Smooth muscle cell (in vitro differentiated cells): ENCODE measurements around the gene IFRD1. TPM values are rescaled to one million over a fixed set of nuclear protein-coding genes. Genes with fewer than 3 reads are reported as not detected.

Experiments
- DNase-seq: peaks from one replicate; lab custom pipeline; 2025; ENCODE audit not compliant: unreplicated experiment; lab: John Stamatoyannopoulos, UW
- H2AFZ ChIP-seq: fragments of 200-600 bp; sonication (generic); 2 replicates; pipeline ENCODE4 v1.6.0; 2016; ENCODE audit warnings: antibody characterized with exemption, low read depth, mild to moderate bottlenecking
- H3F3A ChIP-seq: fragments of 200-600 bp; sonication (generic); 2 replicates; pipeline ENCODE4 v1.6.0; 2017; ENCODE audit warnings: antibody characterized with exemption, low read depth
- H3K27ac ChIP-seq: fragments of 200-600 bp; sonication (generic); 2 replicates; pipeline ENCODE4 v1.5.1; 2016; ENCODE audit warnings: low read depth, mild to moderate bottlenecking
- H3K27me3 ChIP-seq: fragments of 200-600 bp; sonication (generic); 2 replicates; pipeline ENCODE4 v1.6.1; 2016; ENCODE audit warnings: low read depth, mild to moderate bottlenecking
- H3K36me3 ChIP-seq: fragments of 200-600 bp; sonication (generic); 2 replicates; pipeline ENCODE4 v1.5.1; 2016; ENCODE audit warnings: low read depth
- H3K4me1 ChIP-seq: fragments of 200-600 bp; sonication (generic); 2 replicates; pipeline ENCODE4 v1.5.1; 2016; ENCODE audit warnings: low read depth
- H3K4me2 ChIP-seq: fragments of 200-600 bp; sonication (generic); 2 replicates; pipeline ENCODE4 v1.6.0; 2016; ENCODE audit warnings: mild to moderate bottlenecking
- H3K4me3 ChIP-seq: fragments of 200-600 bp; sonication (generic); 2 replicates; pipeline ENCODE4 v1.5.1; 2016; ENCODE audit warnings: mild to moderate bottlenecking
- H3K79me2 ChIP-seq: fragments of 200-600 bp; sonication (generic); 2 replicates; pipeline ENCODE4 v1.6.0; 2016; ENCODE audit warnings: low read depth, mild to moderate bottlenecking
- H3K9ac ChIP-seq: fragments of 200-600 bp; sonication (generic); 2 replicates; pipeline ENCODE4 v1.6.0; 2016; ENCODE audit warnings: low read depth
- H3K9me3 ChIP-seq: fragments of 200-600 bp; sonication (generic); replicated peaks from 2 replicates; pipeline ENCODE4 v1.5.1; 2016; ENCODE audit warnings: low read depth
- H4K20me1 ChIP-seq: fragments of 200-600 bp; sonication (generic); 2 replicates; pipeline ENCODE4 v1.6.0; 2016; ENCODE audit warnings: low read depth
- WGBS: methylation state at CpG from one replicate; pipeline ENCODE4 v1.1.7; 2016; ENCODE audit warnings: low lambda C conversion rate; 5-methylcytosine and 5-hydroxymethylcytosine counted together
- polyA plus RNA-seq: library from polyadenylated mRNA; unstranded; fragments of >200 nt; fragmentation: Nextera tagmentation; extraction: Ambion mirVana; gene quantifications from 2 replicates; pipeline ENCODE4 v1.2.1, GENCODE V29; 2016
- small RNA-seq: library from RNA; depleted of rRNA; stranded (forward); fragments of <200 nt; gene quantifications from one replicate; pipeline ENCODE3, GENCODE V24; 2014
- total RNA-seq: library from RNA; depleted of rRNA; stranded (reverse); fragments of >200 nt; gene quantifications from 2 replicates; pipeline ENCODE4 v1.2.3, GENCODE V29; 2014
- TF ChIP-seq, protein P1 (sequence below): fragments of 200-600 bp; sonication (generic); IDR thresholded peaks from 2 replicates; pipeline ENCODE4 v1.5.1; 2017; ENCODE audit warnings: borderline replicate concordance, mild to moderate bottlenecking, antibody characterized with exemption; ENCODE audit not compliant: insufficient read depth, poor library complexity, severe bottlenecking

The IFRD1 gene
- total and polyA plus RNA-seq, 2 experiments from 2014 or later, result 70.5 to 150 TPM

DNA sequence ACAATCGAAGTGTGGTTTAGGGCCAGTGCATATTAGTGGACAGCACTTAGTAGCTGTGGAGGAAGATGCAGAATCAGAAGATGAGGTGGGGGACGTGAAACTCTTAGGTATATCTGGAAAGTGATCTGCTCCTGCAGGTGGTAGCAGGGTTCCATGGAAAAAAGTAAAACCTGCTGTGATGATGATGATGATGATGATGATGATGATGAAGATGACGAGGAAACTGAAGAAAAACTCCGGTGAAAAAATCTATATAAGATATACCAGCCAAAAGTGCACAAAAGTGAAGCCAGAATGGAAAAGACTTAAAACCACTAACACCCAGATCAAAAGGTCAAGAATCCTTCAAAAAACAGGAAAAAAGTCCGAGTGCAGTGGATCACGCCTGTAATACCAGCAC, 70.5 kb downstream of the IFRD1 start:
- no peak overlapping the region for H3K4me3 ChIP-seq
- H3K4me1 ChIP-seq, result no peaks in the 10 kb centered on the region
- H3K9ac ChIP-seq, result no peak overlapping the region
- H3K4me2 ChIP-seq, result no peak overlapping the region
- H4K20me1 ChIP-seq, result no peaks in the 10 kb centered on the region
- 74% methylated on average over 6 of the region's 6 CpGs for WGBS
- H3F3A ChIP-seq, result no peaks in the 10 kb centered on the region
- no peak overlapping the region for H3K27ac ChIP-seq
- no peak for DNase-seq
- no peaks in the 10 kb centered on the region for H3K79me2 ChIP-seq
- H3K36me3 ChIP-seq, result no peaks in the 10 kb centered on the region
- H3K9me3 ChIP-seq, result no peaks in the 10 kb centered on the region
- H2AFZ ChIP-seq, result no peak overlapping the region
- TF ChIP-seq, protein P1, sequence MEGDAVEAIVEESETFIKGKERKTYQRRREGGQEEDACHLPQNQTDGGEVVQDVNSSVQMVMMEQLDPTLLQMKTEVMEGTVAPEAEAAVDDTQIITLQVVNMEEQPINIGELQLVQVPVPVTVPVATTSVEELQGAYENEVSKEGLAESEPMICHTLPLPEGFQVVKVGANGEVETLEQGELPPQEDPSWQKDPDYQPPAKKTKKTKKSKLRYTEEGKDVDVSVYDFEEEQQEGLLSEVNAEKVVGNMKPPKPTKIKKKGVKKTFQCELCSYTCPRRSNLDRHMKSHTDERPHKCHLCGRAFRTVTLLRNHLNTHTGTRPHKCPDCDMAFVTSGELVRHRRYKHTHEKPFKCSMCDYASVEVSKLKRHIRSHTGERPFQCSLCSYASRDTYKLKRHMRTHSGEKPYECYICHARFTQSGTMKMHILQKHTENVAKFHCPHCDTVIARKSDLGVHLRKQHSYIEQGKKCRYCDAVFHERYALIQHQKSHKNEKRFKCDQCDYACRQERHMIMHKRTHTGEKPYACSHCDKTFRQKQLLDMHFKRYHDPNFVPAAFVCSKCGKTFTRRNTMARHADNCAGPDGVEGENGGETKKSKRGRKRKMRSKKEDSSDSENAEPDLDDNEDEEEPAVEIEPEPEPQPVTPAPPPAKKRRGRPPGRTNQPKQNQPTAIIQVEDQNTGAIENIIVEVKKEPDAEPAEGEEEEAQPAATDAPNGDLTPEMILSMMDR, result no peak
- H3K27me3 ChIP-seq, result peaks cover 27% of the 10 kb centered on the region

DNA sequence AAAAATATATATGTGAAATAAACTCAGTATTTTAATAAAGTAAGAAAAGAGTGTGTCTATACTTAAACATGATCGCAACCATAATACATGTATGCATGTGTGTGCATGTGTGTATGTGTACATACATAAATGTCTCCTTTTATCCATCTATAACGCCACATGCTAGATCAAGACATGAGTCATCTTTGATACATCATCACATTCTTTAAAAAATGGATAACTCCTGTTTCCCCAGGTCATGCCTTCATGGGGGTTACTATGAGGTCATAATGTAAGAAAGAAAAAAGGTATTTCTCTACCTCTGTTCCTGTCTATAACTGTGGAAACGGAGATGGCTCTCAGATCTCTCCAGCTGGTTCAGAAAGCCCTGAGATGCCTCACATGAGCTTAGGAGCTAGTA, 71.7 kb downstream of the IFRD1 start:
- Histone ChIP-seq H3K27me3 (peaks cover 24% of the 10 kb centered on the region), H3K9ac (no peak overlapping the region), H3K4me2 (no peak overlapping the region), H4K20me1 (no peaks in the 10 kb centered on the region), H2AFZ (no peak overlapping the region), H3K27ac (no peak overlapping the region), H3F3A (no peaks in the 10 kb centered on the region), H3K9me3 (no peaks in the 10 kb centered on the region), H3K4me3 (no peak overlapping the region), H3K79me2 (no peaks in the 10 kb centered on the region), H3K4me1 (no peaks in the 10 kb centered on the region), H3K36me3 (no peaks in the 10 kb centered on the region)
- 91% methylated on average over 3 of the region's 3 CpGs for WGBS
- TF ChIP-seq, protein P1, result no peak
- DNase-seq, result no peak

DNA sequence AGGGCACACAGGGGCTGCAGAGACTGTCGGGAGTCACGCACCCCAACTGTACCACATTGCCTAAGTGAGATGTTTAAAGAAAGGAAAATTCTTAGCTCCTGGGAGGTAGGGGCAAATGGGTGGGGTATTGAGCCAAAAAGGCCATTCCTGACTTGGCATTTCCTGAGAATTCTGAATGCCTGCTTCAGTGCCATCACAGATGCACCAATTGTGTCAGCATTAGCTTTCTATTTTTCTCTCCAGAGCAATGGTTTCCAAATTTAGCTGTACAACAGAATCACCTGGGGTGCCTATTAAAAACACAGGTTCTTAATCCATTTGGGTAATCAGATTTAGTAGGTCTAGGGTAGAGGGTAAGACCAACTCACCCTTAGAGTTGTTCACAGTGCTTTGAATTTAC, 73.6 kb downstream of the IFRD1 start:
- no peak overlapping the region for H3K9ac ChIP-seq
- 95% methylated on average over 2 of the region's 2 CpGs for WGBS
- TF ChIP-seq, protein P1, result no peak

More for the DNA sequence above, 73.6 kb downstream of the IFRD1 start:
- H3F3A ChIP-seq, result no peaks in the 10 kb centered on the region
- no peaks in the 10 kb centered on the region for H3K79me2 ChIP-seq
- H3K27me3 ChIP-seq, result peaks cover 17% of the 10 kb centered on the region
- no peak overlapping the region for H3K4me3 ChIP-seq
- H3K4me1 ChIP-seq, result no peaks in the 10 kb centered on the region
- H3K36me3 ChIP-seq, result no peaks in the 10 kb centered on the region
- no peak for DNase-seq
- no peak overlapping the region for H2AFZ ChIP-seq
- no peaks in the 10 kb centered on the region for H3K9me3 ChIP-seq
- H4K20me1 ChIP-seq, result no peaks in the 10 kb centered on the region
- no peak overlapping the region for H3K27ac ChIP-seq
- H3K4me2 ChIP-seq, result no peak overlapping the region

Small RNA genes lying within 50 kb of the gene (small RNA-seq; reads per million reads assigned to genes)
- gene AC079741.1, result not detected

Other genes with a start within 250 kb of the IFRD1 start
- gene DOCK4, start 244.1 kb upstream of the IFRD1 start, total RNA-seq, result 20.5 and 32.7 TPM in 2 replicates
- gene DOCK4, start 244.1 kb upstream of the IFRD1 start, polyA plus RNA-seq, result 7.4 and 7.8 TPM in 2 replicates
- 28.0 and 31.7 TPM in 2 replicates for gene ZNF277, start 243.8 kb upstream of the IFRD1 start, total RNA-seq
- 8.4 and 8.6 TPM in 2 replicates for gene ZNF277, start 243.8 kb upstream of the IFRD1 start, polyA plus RNA-seq
- 0.58 and 2.0 TPM in 2 replicates for gene LSMEM1, start 30.5 kb downstream of the IFRD1 start, total RNA-seq
- gene LSMEM1, start 30.5 kb downstream of the IFRD1 start, polyA plus RNA-seq, result 0.81 and 1.4 TPM in 2 replicates